ENCODE measurements around the gene TRPV6. TPM values are rescaled to one million over a fixed set of nuclear protein-coding genes. Genes with fewer than 3 reads are reported as not detected.
A peak's percentile ranks its signal among the peaks of the same experiment; 100 is the strongest.

TRPV6 gene
- total and polyA plus RNA-seq, 2 experiments from 2014 or later, result 1.9 TPM; not detected in 1

DNA sequence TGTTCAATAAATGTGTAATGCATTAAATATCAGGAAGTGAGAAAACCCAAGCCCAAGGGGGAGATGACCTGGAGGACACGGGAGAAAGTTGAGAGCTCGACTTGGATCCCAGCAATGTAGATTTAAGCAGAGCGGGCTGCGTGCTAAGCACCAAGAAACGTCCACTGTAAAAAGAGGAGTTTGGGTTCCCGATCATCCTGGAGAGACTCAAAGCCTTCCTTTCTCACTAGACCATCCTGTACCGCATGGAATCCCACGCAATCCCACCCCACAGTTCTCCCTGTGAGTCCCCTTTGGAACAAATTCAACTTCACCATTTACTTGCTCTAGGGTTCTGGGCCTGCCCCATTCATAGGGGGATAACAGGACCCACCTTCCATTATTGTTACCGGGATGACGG lies 2.4 kb downstream of the TRPV6 start:
- no peak for DNase-seq (ENCODE audit: low read depth in 1 of 2, low spot score in 1 of 2)
- no peaks in the 10 kb centered on the region for H3K27me3 ChIP-seq
- H3K4me3 ChIP-seq, result no peak overlapping the region
- TF ChIP-seq, protein P1, sequence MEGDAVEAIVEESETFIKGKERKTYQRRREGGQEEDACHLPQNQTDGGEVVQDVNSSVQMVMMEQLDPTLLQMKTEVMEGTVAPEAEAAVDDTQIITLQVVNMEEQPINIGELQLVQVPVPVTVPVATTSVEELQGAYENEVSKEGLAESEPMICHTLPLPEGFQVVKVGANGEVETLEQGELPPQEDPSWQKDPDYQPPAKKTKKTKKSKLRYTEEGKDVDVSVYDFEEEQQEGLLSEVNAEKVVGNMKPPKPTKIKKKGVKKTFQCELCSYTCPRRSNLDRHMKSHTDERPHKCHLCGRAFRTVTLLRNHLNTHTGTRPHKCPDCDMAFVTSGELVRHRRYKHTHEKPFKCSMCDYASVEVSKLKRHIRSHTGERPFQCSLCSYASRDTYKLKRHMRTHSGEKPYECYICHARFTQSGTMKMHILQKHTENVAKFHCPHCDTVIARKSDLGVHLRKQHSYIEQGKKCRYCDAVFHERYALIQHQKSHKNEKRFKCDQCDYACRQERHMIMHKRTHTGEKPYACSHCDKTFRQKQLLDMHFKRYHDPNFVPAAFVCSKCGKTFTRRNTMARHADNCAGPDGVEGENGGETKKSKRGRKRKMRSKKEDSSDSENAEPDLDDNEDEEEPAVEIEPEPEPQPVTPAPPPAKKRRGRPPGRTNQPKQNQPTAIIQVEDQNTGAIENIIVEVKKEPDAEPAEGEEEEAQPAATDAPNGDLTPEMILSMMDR (IDR thresholded peaks at IDR 0.05; ENCODE audit: low read depth, low read length), result no peak
- H3K9me3 ChIP-seq (ENCODE audit: low read depth), result no peaks in the 10 kb centered on the region
- H3K27ac ChIP-seq, result no peak overlapping the region
- no peaks in the 10 kb centered on the region for H3K4me1 ChIP-seq (ENCODE audit: low read depth)
- H3K36me3 ChIP-seq, result no peaks in the 10 kb centered on the region

DNA sequence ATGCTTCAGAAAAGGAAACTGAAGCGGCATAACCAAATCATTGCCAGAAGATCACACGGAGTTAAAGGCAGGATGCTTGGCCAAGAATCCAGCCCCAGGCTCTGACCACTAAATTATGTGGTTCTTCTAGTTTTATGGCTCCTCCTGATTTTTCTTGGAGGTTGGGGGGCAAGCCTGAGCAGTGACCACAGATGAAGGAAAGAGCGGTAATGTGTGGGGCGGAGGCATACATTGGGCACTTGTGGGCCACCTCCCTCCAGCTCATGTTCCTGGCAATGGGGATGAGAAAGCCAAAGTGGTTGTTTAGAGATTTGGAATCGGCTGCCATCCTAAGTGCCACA lies 3.2 kb downstream of the TRPV6 start:
- no peak overlapping the region for H3K27ac ChIP-seq
- H3K27me3 ChIP-seq, result no peaks in the 10 kb centered on the region
- no peak for DNase-seq (ENCODE audit: low read depth in 1 of 2, low spot score in 1 of 2)
- TF ChIP-seq, protein P1 (IDR thresholded peaks at IDR 0.05; ENCODE audit: low read depth, low read length), result no peak
- H3K4me3 ChIP-seq, result no peak overlapping the region
- H3K4me1 ChIP-seq (ENCODE audit: low read depth), result no peaks in the 10 kb centered on the region
- no peaks in the 10 kb centered on the region for H3K9me3 ChIP-seq (ENCODE audit: low read depth)
- H3K36me3 ChIP-seq, result no peaks in the 10 kb centered on the region

DNA sequence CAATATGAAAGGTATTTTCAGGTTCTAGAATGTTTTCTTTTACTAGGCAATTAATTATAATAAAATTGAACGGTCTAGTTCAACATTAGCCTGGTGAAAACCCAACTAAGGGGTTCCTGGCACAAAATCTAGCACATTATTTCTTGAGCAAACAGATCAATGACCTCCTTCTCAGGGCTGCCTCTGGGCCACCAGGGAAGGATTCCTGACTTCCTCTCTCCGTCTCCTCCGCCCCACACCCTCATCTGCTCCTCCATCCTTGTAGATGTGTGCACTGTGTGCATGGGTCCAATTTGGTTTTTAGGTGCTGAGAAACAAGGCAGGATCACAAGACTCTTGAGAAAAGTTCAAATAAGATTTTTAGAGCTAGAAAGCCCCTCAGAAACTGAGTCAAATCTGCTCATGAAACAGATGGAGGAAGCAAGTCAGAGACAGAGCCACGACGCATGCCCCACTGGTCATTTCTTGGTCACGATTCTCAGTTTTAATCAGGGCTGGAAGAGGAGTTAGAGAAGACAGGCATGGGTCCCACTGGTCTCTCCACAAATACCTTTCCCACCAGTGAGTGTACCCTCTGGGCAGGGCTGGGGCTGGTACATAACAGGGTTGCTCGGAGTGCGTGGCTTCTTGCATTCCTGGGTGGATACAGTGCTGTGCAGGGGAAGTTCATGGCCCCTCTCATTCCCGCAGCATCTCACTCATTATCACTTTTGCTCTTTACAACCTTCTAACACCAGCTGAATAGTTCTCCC lies 3.8 kb downstream of the TRPV6 start:
- H3K27ac ChIP-seq, result no peak overlapping the region
- no peak for DNase-seq (ENCODE audit: low read depth in 1 of 2, low spot score in 1 of 2)
- H3K4me3 ChIP-seq, result no peak overlapping the region
- H3K27me3 ChIP-seq, result no peaks in the 10 kb centered on the region
- no peaks in the 10 kb centered on the region for H3K4me1 ChIP-seq (ENCODE audit: low read depth)
- TF ChIP-seq, protein P1 (IDR thresholded peaks at IDR 0.05; ENCODE audit: low read depth, low read length), result no peak
- H3K36me3 ChIP-seq, result no peaks in the 10 kb centered on the region
- H3K9me3 ChIP-seq (ENCODE audit: low read depth), result no peaks in the 10 kb centered on the region

DNA sequence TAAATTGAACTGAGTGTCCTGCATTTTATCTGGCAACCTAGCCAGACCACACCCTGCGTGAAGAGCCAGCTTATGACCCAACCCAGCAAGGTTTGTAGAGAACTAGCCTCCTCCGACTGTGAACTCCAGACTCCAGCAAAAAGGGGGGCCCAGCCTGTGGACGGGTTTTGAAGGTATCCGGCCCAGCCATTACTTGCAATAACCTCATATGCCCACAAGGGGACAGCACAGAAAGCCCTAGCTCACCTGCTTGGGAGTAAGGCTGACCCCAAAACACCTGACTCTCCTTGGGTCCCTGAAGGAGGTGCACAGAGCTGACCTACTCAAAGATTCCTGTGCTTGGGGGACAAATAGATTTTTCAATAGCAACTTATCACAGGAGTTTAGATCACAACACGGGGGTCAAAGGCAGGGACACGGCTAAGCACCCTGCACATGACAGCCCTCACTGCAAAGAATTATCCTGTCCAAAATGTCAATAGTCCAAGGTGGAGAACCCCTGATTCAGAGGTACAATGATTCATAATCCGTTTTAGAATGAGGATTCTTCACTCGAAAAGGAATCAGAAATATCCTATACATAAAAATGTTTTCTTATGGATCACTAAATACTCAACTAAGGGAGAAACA lies 4.6 kb downstream of the TRPV6 start:
- H3K27ac ChIP-seq, result no peak overlapping the region
- TF ChIP-seq, protein P1 (IDR thresholded peaks at IDR 0.05; ENCODE audit: low read depth, low read length), result peak; percentile 92
- peak; percentile 44 to 61 for DNase-seq (ENCODE audit: low read depth in 1 of 2, low spot score in 1 of 2)

DNA sequence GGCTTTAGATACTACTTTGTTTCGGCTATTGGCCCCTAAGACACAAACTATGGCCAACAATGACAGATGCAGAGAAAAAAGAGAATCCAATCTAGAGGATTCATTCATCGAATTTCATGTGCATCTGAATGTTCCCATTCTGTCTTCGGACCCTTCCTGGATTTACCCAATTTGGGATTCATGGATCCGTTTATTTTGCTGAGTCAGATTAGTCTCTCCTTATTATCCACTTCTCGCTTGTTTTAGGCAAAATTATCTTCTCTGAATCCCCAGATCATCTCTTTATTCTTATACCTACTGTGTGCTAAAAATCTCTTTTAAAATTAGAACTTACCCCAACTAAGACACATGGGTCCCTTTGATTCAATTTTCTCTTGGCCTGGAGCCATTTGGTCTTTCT lies 6.5 kb downstream of the TRPV6 start:
- H3K4me3 ChIP-seq, result no peak overlapping the region
- no peak for DNase-seq (ENCODE audit: low read depth in 1 of 2, low spot score in 1 of 2)
- no peaks in the 10 kb centered on the region for H3K27me3 ChIP-seq
- H3K27ac ChIP-seq, result no peak overlapping the region
- no peaks in the 10 kb centered on the region for H3K9me3 ChIP-seq (ENCODE audit: low read depth)
- no peaks in the 10 kb centered on the region for H3K36me3 ChIP-seq
- TF ChIP-seq, protein P1 (IDR thresholded peaks at IDR 0.05; ENCODE audit: low read depth, low read length), result no peak
- H3K4me1 ChIP-seq (ENCODE audit: low read depth), result no peaks in the 10 kb centered on the region

More for the DNA sequence above, 4.6 kb downstream of the TRPV6 start:
- no peaks in the 10 kb centered on the region for H3K36me3 ChIP-seq
- H3K27me3 ChIP-seq, result no peaks in the 10 kb centered on the region
- H3K9me3 ChIP-seq (ENCODE audit: low read depth), result no peaks in the 10 kb centered on the region
- H3K4me3 ChIP-seq, result no peak overlapping the region
- no peaks in the 10 kb centered on the region for H3K4me1 ChIP-seq (ENCODE audit: low read depth)

All from cardiac muscle cell (in vitro differentiated cells and primary cell).